Kidney (tissue), 14 donors: ENCODE measurements around the gene KRTAP6-2. TPM values are rescaled to one million over a fixed set of nuclear protein-coding genes. Genes with fewer than 3 reads are reported as not detected.

ENCODE experiments used
- DNase-seq, 5 donors: peaks; one replicate each; pipeline ENCODE4 v3.0.0-alpha.2; 2013 to 2020
- FAIRE-seq: peaks from 2 replicates; lab custom pipeline; 2012; peaks lifted over from hg19 to GRCh38; lab: Jason Lieb, UNC
- H3K27ac ChIP-seq, 2 donors: one replicate each; pipeline ENCODE4 v1.7.0; 2013; ENCODE audit warnings: low read depth in 2 of 2, low read length in 2 of 2, inconsistent platforms in 1 of 2
- H3K27me3 ChIP-seq: one replicate; pipeline ENCODE4 v1.7.1; 2013; ENCODE audit warnings: low read length, inconsistent platforms; ENCODE audit not compliant: control insufficient read depth, insufficient read depth
- H3K36me3 ChIP-seq, 3 donors: one replicate each; pipeline versions ENCODE4 v1.7.0 to v1.7.1; 2013; ENCODE audit warnings: low read length in 3 of 3, control low read depth in 1 of 3, inconsistent platforms in 1 of 3; ENCODE audit not compliant: insufficient read depth in 3 of 3, control insufficient read depth in 2 of 3
- H3K4me1 ChIP-seq, 3 donors: one replicate each; pipeline versions ENCODE4 v1.7.0 to v1.7.1; 2013; ENCODE audit warnings: low read length in 3 of 3, inconsistent platforms in 1 of 3, low read depth in 1 of 3; ENCODE audit not compliant: control insufficient read depth in 2 of 3, insufficient read depth in 2 of 3
- H3K4me3 ChIP-seq, 3 donors: one replicate each; pipeline versions ENCODE4 v1.7.0 to v1.8.1; 2013; ENCODE audit warnings: low read length in 3 of 3, control low read depth in 1 of 3, inconsistent platforms in 1 of 3
- H3K9ac ChIP-seq, 3 donors: one replicate each; pipeline versions ENCODE4 v1.7.0 to v1.7.1; 2013; ENCODE audit warnings: low read length in 3 of 3, control low read depth in 1 of 3, inconsistent platforms in 1 of 3
- H3K9me3 ChIP-seq, 3 donors: one replicate each; pipeline versions ENCODE4 v1.7.0 to v1.7.1; 2013; ENCODE audit warnings: low read length in 3 of 3, control low read depth in 1 of 3, inconsistent platforms in 1 of 3; ENCODE audit not compliant: control insufficient read depth in 2 of 3, insufficient read depth in 1 of 3
- CTCF ChIP-seq: IDR thresholded peaks from 3 replicates; pipeline ENCODE4 v1.5.1; 2012; ENCODE audit warnings: mild to moderate bottlenecking, moderate library complexity, borderline replicate concordance; ENCODE audit not compliant: insufficient read depth; ENCODE audit errors: extremely low read depth
- intact Hi-C: fragments of 100-400 bp; cut with DNase I; formaldehyde crosslinking; loops from one replicate; pipeline ENCODE4 v1.11.1; 2022
- polyA plus RNA-seq: library from polyadenylated mRNA; stranded (reverse); fragments of 350-450 nt; fragmentation: Illumina TruSeq; extraction: RNeasy Lipid Tissue Mini Kit (QIAGEN cat#74804); gene quantifications from one replicate; pipeline ENCODE4 v1.2.3, GENCODE V29; 2014; ENCODE audit warnings: low read depth, low replicate concordance; ENCODE audit not compliant: insufficient read depth
- total RNA-seq: library from RNA; stranded (reverse); fragmentation: NEBNext Ultra II Directional; extraction: Animal tissue kit (Norgen Biotek cat#: 25700); gene quantifications from one replicate; pipeline ENCODE4 v1.2.1, GENCODE V29; 2021
- donor health status: control.
- donor health status: control.
- donor health status: control.
- donor health status: control.
- donor health status: control.
- donor health status: DM: yes; HTN: yes; CAD: no.
- donor health status: Normal renal cell carcinoma (clear cell type).

Gene KRTAP6-2
- total and polyA plus RNA-seq, 2 donors from 2014 or later: not detected

GRCh38 chr21:30638686-30639085 is 40.0 kb upstream of the KRTAP6-2 start:
- FAIRE-seq (no peak), DNase-seq (no peak)
- no peaks in the 10 kb centered on the region for H3K4me1 ChIP-seq
- no peaks in the 10 kb centered on the region for H3K36me3 ChIP-seq
- intact Hi-C loops: no loop called here
- H3K27ac ChIP-seq: no peak overlapping the region
- no peak overlapping the region for H3K4me3 ChIP-seq
- TF ChIP-seq CTCF: no peak
- H3K9me3 ChIP-seq: no peaks in the 10 kb centered on the region
- no peak overlapping the region for H3K9ac ChIP-seq
- H3K27me3 ChIP-seq: no peaks in the 10 kb centered on the region

GRCh38 chr21:30634906-30635305 is 36.2 kb upstream of the KRTAP6-2 start, which contains the start of gene KRTAP20-2:
TSS of gene KRTAP20-2 (plus strand) at chr21:30635206. CDS start at chr21:30635264, 58 bp downstream.
- no peaks in the 10 kb centered on the region for H3K27me3 ChIP-seq
- H3K9me3 ChIP-seq: no peaks in the 10 kb centered on the region
- DNase-seq (no peak), FAIRE-seq (no peak)
- H3K27ac ChIP-seq: no peak within 1 kb of the TSS
- H3K4me3 ChIP-seq: no peak within 1 kb of the TSS
- no peak for TF ChIP-seq CTCF
- H3K9ac ChIP-seq: no peak within 1 kb of the TSS
- H3K36me3 ChIP-seq: no peaks in the 10 kb centered on the region
- intact Hi-C loops: no loop called here
- H3K4me1 ChIP-seq: no peaks in the 10 kb centered on the region

- Histone ChIP-seq H3K9me3 (no peaks in the 10 kb centered on the region), H3K27ac (no peak overlapping the region), H3K4me1 (no peaks in the 10 kb centered on the region), H3K4me3 (no peak overlapping the region), H3K27me3 (no peaks in the 10 kb centered on the region), H3K36me3 (no peaks in the 10 kb centered on the region), H3K9ac (no peak overlapping the region)
- FAIRE-seq: no peak
- no peak for TF ChIP-seq CTCF
- DNase-seq: no peak
- intact Hi-C loops: no loop called here
These were observed 30.5 kb upstream of the KRTAP6-2 start for GRCh38 chr21:30629200-30629599.

GRCh38 chr21:30628109-30628508 is 29.4 kb upstream of the KRTAP6-2 start:
- no peaks in the 10 kb centered on the region for H3K4me1 ChIP-seq
- no peak overlapping the region for H3K27ac ChIP-seq
- FAIRE-seq: no peak
- no peak for DNase-seq
- intact Hi-C loops: no loop called here
- no peak overlapping the region for H3K4me3 ChIP-seq
- H3K36me3 ChIP-seq: no peaks in the 10 kb centered on the region
- H3K27me3 ChIP-seq: no peaks in the 10 kb centered on the region
- H3K9me3 ChIP-seq: no peaks in the 10 kb centered on the region
- TF ChIP-seq CTCF: no peak
- H3K9ac ChIP-seq: no peak overlapping the region
